Measurements from ENCODE around the gene NANOS2.

Gene NANOS2

DNA sequence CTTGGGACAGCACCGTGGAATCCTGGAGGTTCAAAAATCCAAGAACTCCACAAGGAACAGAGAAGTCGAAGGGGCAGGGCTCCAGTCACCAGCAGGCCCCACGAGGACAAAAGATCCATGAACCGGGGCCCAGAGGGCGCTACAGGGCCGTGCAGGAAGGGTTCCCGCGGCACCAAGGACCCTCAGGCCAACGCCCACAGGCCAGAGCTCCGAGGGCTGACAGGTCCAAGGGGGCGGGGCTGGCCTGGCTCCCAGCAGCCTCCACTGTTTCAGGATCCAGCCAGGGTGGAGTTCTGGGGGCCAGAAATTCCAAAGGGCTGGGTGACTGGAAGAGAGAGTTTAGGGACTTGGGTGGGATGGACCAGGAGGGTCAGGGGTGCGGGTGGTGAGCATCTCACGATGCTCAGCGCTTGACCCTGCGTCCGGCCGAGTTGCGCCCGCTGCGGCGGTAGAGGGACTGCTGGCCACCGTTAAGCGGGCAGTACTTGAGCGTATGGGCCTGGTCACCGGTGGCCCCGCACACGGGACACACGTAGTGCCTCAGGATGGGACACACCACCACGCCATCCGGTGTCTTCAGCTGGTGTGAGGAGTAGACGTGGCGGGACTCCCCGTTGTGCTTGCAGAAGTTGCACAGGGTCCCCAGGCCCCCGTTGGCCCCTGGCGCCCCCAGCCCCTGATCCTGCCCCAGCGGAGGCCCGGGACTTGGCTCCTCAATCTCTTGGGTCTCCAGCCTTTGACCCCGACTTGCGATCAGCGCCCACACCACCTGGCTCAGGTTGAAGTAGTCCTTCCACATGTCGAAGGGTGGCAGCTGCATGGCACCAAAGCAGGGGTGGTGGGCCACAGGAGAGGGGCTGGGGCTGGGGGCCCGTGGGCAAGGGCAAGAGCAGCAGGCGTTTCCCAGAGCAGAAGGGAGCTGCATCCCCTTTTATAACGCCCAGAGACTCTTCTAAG is at the start of gene NANOS2:
TSS of gene NANOS2 (minus strand) at position 905 of the 957 bp plus-strand sequence. CDS start at position 820, 85 bp downstream.
- TF ChIP-seq ZNF274 (IDR thresholded peaks at IDR 0.05; ENCODE audit: low read depth, low read length) = no peak
- H3K4me3 ChIP-seq (ENCODE audit: low read length) = no peak within 1 kb of the TSS

DNA sequence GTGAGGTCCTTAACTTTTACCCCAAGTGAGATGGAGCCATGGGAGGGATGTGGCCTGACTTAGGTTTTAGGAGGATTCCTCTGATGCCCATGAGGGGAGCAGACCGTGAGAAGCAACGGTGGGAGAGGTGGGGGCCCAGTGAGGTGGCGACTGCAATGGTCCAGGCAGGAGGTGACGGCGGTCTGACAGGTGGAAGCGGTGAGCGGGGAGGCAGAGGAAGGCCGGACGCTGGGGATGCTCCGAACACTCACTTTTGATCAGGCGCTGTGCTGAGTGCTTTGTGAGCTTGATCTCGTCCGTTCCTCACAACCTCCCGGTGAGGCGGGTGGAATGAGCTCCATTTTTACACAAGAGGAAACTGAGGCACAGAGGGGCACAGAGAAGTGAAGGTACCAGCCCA is 47.4 kb upstream of the NANOS2 start:
- H3K4me3 ChIP-seq (ENCODE audit: low read length) = no peak overlapping the region
- no peak for TF ChIP-seq ZNF274 (IDR thresholded peaks at IDR 0.05; ENCODE audit: low read depth, low read length)

DNA sequence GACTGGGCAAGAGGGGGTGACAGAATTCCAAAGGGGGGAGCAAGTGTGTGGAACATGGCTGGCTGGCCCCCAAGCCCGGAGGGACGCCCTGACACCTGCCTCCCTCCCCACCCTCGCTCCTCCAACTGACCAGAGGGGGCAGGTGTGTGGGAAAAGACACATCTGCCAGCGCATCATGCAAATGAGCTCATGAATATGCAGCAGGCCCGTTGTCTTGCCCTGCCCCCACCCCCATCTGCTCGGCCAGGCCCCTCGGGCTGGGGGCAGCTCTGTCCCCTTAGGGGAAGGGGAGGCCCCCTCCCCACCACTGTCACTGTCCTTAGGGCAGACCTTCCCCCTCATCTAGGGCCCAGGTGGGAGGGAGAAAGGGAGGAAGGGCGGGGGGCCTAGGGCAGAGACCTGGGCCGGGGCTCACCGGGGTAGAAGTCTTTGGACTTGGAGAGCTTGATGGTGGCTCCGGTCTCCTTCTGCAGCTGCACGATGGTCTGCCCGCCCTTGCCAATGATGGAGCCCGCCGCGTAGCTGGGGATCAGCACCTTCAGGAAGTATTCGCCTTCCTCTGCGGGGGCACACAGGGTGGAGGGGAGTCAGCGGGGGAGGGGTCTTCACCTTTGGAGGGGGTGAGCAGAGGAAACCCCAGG is 46.1 kb upstream of the NANOS2 start:
- TF ChIP-seq ZNF274 (IDR thresholded peaks at IDR 0.05; ENCODE audit: low read depth, low read length) = no peak
- H3K4me3 ChIP-seq (ENCODE audit: low read length) = no peak overlapping the region

DNA sequence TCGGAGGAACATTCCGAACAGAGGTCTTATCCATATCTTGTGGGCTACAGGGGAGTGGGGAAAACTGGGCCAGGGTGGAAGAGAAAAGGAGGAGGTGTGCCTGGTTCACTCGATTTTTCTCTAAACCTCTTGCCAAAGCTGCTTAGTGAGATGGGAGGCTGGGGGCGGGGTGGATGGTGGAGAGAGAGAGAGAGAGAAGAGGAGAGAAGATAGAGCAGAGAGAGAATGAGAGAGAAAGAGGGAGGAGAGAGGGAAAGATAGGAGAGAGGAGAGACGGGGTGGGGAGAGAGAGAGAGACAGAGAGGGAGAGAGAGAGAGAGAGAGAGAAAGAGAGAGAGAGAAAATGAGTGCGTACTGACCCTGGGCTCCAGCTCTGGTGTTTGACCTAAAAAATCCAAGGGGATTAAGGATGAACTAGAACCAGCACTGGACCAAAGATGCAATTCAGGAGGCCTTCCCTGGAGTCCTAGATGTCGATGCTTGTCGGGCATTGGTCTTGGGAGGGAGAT is 45.0 kb upstream of the NANOS2 start:
- H3K4me3 ChIP-seq (ENCODE audit: low read length) = no peak overlapping the region
- no peak for TF ChIP-seq ZNF274 (IDR thresholded peaks at IDR 0.05; ENCODE audit: low read depth, low read length)

DNA sequence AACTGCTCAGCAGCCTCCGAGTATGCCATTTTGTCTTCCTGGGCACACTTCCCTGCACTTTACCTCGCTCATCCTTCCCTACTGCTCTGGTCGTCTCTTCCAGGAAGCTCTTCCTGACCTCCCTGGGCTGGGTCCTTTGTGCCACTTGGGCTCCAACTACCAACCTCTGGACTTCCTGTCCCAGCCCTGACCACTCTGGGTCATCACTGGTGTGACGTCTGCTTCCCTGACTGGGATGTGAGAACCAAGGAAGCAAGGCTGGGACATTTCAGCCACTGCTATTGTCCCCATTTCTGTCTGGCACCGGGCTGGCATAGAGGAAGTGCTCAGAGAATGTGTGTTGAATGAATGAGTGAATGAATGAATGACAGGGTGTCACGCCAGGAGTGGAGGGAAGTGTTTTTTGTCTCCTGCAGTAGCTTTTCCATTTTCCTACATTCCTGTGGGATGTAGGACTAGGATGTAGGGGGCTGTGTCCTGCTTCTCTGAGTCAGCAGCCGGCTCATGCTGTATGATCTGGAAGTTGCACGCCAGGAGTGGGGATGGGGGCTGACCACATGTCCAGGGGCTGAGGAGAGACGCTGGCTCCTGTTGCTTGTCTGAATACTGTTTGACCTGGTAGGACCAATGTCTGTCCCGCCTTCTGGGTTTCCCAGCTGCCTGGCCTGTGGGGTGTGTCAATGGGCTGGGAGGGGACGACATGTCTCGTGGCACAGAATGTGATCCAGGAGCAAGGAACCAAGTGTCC is 44.4 kb upstream of the NANOS2 start:
- no peak for TF ChIP-seq ZNF274 (IDR thresholded peaks at IDR 0.05; ENCODE audit: low read depth, low read length)
- H3K4me3 ChIP-seq (ENCODE audit: low read length) = no peak overlapping the region

DNA sequence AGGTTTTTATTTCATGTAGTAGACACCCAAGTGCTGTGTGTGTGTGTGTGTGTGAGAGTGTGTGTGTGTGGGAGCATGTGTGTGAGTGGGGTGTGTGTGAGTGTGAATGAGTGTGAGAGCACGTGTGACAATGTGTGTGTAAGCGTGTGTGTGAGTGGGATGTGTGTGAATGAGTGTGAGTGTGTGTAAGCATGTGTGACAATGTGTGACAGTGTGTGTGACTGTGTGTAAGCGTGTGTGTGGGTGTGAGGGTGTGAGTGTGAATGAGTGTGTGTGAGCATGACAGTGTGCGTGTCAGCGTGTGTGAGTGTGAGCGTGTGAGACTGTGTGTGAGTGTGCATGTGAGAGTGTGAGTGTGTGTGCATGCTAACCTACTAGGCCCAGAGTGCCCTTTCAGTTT is 43.7 kb upstream of the NANOS2 start:
- no peak overlapping the region for H3K4me3 ChIP-seq (ENCODE audit: low read length)
- TF ChIP-seq ZNF274 (IDR thresholded peaks at IDR 0.05; ENCODE audit: low read depth, low read length) = no peak

DNA sequence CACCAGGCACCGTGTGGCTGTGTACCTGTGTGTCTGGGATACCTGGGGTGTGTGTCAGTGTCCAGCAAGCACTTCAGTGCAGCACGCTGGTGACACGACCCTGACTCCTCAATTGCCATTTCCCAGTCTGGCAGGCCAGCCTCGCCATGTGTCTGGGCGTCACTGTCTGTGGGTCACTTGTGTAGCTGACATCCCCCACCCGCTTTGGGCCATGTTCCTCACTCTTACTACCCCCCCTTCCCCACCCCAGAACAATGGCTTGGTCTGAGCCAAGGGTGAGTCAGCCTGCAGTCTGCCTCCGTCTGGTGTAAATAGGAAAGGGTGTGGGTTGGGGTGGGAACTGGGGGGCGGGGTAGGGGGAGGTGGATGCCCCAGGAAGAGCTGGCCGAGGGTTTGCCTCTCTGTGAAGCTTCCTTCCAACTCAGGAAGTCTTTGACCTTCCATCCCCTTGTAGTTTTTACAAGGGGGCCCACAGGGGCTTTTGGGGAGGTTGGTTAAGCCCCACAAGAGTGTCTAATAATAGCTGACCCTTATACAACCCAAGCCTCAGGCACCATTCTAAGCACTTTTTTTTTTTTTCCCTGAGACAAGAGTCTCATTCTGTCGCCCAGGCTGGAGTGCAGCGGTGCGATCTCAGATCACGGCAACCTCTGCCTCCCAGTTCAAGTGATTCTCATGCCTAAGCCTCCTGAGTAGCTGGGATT is 41.5 kb upstream of the NANOS2 start:
- H3K4me3 ChIP-seq (ENCODE audit: low read length) = no peak overlapping the region
- TF ChIP-seq ZNF274 (IDR thresholded peaks at IDR 0.05; ENCODE audit: low read depth, low read length) = no peak

DNA sequence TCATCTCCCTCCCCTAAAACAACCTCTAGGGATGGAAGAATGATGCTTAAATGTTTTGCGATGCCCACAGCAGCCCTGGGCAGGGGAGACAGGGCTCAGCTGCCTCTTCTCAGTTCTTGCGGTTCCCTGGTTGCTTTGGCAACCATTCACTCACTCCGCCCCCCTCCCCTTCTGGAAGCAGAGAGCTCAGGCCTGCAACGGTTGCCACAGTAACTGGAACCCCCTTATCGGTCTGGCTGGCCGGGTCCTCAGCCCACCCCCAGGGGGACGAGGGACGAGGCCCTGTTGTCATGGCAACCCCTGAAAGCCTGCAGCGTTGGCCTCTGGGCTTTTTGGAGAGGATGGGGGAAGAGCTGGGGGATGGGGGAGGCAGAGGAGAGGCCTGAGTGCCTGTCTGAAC is 39.6 kb upstream of the NANOS2 start:
- H3K4me3 ChIP-seq (ENCODE audit: low read length) = no peak overlapping the region
- no peak for TF ChIP-seq ZNF274 (IDR thresholded peaks at IDR 0.05; ENCODE audit: low read depth, low read length)

DNA sequence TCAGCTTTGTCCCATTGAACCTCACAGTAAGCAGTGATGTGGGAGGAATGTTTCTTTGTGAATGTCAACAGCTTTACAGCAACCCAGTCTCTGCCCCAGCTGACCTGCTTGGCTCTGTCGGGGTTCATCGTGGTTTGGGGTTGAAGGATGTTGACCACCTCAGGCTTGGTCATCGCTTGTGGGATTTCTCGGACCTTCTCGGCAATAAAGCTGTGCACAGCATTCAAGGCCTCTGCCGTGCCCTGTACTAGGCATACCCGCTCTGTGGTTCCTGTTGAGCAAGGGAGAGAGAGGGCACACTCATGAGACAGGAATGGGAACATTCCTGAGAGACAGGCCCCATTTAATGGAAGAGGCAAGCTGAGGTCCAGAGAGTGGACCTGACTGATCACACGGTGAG is 39.1 kb upstream of the NANOS2 start:
- no peak for TF ChIP-seq ZNF274 (IDR thresholded peaks at IDR 0.05; ENCODE audit: low read depth, low read length)
- H3K4me3 ChIP-seq (ENCODE audit: low read length) = no peak overlapping the region

DNA sequence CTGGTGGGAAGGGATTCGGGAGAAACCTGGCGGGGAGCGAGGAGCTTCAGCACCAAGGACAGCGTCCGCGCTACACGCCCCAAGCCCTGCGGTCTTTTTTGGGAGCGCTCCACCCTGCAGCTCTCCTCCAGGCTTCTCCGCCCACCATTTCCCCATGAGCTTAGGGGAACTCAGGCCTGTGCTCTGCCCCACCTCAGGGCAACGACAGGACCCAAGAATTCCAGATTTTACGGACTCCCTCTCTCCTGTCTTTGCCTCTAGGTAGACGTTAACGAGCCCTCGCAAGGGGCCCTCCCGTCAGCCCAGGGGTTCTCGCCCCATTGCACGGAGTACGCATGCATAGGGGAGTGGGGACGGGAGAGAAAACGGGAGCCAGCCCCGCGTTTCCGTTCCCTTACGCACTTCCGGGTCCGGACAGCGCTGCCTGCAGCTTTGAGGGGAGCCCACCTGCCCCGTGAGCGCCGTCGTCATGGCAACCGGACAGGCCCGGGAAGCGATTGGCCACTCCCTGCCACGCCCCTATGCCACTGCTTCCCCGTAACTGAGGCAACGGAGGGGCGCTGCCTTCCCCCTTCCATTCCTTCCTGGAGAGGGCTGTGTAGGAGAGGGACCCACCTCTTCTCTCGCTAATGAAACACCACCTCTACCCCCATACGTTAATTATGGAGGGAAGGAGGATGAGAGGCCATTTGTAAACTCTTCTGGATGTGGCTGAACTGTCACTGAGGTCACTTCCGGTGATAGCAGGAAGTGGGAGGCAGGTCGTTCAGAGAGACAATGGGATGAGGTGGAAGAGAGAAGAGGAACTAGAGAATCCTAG is 38.3 kb upstream of the NANOS2 start:
- H3K4me3 ChIP-seq (ENCODE audit: low read length) = peak overlapping the region; percentile 45
- TF ChIP-seq ZNF274 (IDR thresholded peaks at IDR 0.05; ENCODE audit: low read depth, low read length) = no peak

DNA sequence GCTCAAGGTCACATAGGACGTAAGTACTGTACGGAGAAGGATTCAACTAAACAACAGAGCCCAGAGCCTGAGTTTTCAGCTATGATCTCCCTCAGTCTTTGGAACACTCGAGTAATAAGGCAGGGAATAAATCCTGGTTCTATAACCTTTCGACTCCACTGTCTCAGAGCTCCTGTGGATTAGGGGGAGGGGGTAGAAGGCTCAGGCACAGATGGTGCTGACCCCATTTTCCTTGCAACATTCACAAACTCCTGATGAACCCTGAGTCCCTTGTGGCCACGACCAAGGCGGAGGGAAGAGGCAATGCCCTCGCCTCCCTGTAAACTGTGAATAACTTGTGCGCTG is 37.7 kb upstream of the NANOS2 start:
- TF ChIP-seq ZNF274 (IDR thresholded peaks at IDR 0.05; ENCODE audit: low read depth, low read length) = no peak
- H3K4me3 ChIP-seq (ENCODE audit: low read length) = no peak overlapping the region

DNA sequence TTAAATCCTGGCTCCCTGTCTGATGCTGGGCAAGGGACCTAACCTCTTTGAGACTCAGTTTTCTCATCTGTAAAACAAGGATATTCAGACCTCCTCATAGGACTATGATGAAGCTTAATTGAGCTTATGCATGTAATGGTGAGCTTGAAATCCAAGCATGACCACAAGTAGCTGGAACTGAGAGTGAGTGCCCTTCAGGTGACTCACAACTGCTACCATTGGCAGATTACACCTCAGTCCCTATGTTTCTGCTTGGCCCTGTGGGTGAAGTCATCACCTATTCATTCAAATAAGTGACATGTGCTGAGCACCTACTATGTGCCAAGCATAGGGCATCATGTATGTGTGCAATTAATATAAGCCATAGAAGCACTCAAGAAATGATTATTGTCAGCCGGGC is 33.3 kb upstream of the NANOS2 start:
- TF ChIP-seq ZNF274 (IDR thresholded peaks at IDR 0.05; ENCODE audit: low read depth, low read length) = no peak

DNA sequence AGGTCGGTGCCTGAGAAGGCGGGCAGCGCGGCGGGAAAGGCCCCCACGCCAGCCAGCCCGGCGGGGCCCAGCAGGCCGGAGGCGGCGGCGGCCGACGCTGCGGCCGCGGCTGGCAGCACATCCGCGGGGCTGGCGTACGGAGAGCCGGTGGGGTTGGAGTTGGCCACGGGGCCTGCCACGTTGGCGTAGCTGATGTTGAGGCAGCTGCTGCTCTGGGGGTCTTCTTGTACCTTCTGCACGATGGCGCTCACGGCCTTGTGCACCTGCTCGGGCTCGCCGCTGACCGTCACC is 25.9 kb upstream of the NANOS2 start:
- H3K4me3 ChIP-seq (ENCODE audit: low read length) = no peak overlapping the region
- TF ChIP-seq ZNF274 (IDR thresholded peaks at IDR 0.05; ENCODE audit: low read depth, low read length) = no peak

More for the DNA sequence above, 33.3 kb upstream of the NANOS2 start:
- no peak overlapping the region for H3K4me3 ChIP-seq (ENCODE audit: low read length)

Data from GM08714 (cell line).